ENCODE data around the gene MLLT1. TPM values are rescaled to one million over a fixed set of nuclear protein-coding genes. Genes with fewer than 3 reads are reported as not detected.

Gene MLLT1
- total RNA-seq, 1 experiment from 2014 or later = 60.0 TPM

DNA sequence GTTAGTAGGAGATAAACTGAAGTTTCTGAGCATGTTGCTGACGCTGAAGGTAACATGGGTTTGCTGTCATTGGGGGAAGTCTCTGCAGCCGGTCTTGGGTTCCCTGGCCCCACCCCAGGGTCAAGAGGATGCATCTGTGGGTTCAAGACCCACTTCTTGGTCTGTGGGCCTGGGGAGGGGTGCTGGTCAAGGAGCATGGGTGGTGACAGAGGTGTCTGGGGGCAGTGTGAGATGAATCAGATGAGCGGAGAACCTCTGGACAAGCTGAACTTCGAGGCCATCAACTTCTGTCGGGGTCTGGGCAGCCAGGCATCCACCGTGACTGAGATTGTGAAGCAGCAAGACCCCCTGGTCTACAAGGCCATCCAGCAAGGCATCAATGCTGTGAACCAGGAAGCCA lies 92.4 kb downstream of the MLLT1 start:
- POLR2A ChIA-PET = no interaction called here

DNA sequence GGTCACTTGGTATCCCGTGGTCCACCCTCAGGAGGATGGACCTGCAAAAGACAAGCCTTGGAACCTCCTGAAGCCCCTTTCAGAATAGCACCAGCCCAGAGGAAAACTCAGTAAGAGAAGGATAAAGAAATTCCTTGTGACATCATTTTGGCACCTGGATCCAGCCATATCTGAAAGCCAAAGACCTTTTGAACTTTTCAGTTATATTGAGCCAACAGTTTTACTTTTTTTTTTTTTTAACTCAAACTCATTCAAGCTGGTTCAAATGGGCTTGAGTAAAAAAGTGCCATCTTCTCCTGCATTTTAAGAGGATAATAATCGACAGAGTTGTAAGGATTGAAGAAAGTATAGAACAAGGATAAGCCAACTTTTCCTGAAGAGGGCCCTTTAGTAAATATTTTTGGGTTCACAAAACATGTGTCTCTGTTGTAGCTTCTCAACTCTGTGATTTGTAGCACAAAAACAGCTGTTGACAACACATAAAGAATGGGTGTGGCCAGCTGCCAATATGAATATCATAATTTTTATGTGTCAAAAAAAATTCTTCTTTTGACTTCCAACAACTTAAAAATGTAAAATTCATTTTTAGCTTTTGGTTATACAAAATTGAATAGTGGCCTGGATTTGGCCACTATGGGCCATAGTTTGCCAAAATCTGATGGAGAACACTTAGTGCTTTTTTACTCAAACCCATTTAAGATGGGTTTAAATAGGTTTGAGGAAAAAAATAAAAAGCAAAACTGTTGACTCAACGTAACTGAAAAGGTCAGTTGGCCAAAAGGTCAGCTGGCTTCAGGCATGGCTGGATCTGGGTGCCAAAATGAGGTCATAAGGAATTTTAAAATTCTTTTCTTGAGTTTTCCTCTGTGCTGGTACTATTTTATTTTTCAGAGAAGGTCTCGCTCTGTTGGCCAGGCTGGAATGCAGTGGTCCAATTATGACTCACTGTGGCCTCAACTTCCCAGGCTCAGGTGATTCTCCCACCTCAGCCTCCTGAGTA lies 93.6 kb downstream of the MLLT1 start:
- no peak for DNase-seq
- H3K9me3 Mint-ChIP-seq (ENCODE audit: unreplicated experiment) = peaks cover 19% of the 10 kb centered on the region
- CTCF ChIA-PET = interaction anchor here (1.6 kb wide), 1 partner anchor 60 kb away, joined by 4 read pairs; no protein-coding TSS in a partner anchor
- TF ChIP-seq, protein P1, sequence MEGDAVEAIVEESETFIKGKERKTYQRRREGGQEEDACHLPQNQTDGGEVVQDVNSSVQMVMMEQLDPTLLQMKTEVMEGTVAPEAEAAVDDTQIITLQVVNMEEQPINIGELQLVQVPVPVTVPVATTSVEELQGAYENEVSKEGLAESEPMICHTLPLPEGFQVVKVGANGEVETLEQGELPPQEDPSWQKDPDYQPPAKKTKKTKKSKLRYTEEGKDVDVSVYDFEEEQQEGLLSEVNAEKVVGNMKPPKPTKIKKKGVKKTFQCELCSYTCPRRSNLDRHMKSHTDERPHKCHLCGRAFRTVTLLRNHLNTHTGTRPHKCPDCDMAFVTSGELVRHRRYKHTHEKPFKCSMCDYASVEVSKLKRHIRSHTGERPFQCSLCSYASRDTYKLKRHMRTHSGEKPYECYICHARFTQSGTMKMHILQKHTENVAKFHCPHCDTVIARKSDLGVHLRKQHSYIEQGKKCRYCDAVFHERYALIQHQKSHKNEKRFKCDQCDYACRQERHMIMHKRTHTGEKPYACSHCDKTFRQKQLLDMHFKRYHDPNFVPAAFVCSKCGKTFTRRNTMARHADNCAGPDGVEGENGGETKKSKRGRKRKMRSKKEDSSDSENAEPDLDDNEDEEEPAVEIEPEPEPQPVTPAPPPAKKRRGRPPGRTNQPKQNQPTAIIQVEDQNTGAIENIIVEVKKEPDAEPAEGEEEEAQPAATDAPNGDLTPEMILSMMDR (IDR thresholded peaks at IDR 0.05; ENCODE audit: insufficient read depth in 1 of 2, low read depth in 1 of 2, low read length in 1 of 2, severe bottlenecking in 1 of 2, unreplicated experiment in 1 of 2) = no peak
- Histone ChIP-seq H3K9me3 (no peaks in the 10 kb centered on the region), H3K36me3 (ENCODE audit: control insufficient read depth, insufficient read depth, low read length) (no peaks in the 10 kb centered on the region), H3K4me1 (no peaks in the 10 kb centered on the region), H3K4me3 (ENCODE audit: low read depth, low read length) (no peak overlapping the region), H3K27me3 (replicated peaks; ENCODE audit: control insufficient read depth, insufficient read depth, low read length) (no peaks in the 10 kb centered on the region)
- peaks cover 9% of the 10 kb centered on the region for H3K36me3 Mint-ChIP-seq (ENCODE audit: insufficient read depth, unreplicated experiment)
- H3K4me3 Mint-ChIP-seq (ENCODE audit: unreplicated experiment) = no peak overlapping the region
- POLR2A ChIA-PET = no interaction called here
- no peaks in the 10 kb centered on the region for H3K4me1 Mint-ChIP-seq (ENCODE audit: low read depth, unreplicated experiment)
- peaks cover 6% of the 10 kb centered on the region for H3K27me3 Mint-ChIP-seq (ENCODE audit: insufficient read depth, unreplicated experiment)
- intact Hi-C loops (cut with micrococcal nuclease; ENCODE audit: unreplicated experiment) = no loop called here
- no TSS peak for BruUV-seq (replicated peaks)
- H3K27ac Mint-ChIP-seq (ENCODE audit: unreplicated experiment) = no peak overlapping the region

More for the DNA sequence above, 92.4 kb downstream of the MLLT1 start:
- no peaks in the 10 kb centered on the region for H3K36me3 ChIP-seq (ENCODE audit: control insufficient read depth, insufficient read depth, low read length)
- BruUV-seq (replicated peaks) = no TSS peak
- CTCF ChIA-PET = no interaction called here
- Mint-ChIP-seq H3K27me3 (ENCODE audit: insufficient read depth, unreplicated experiment) (peaks cover 6% of the 10 kb centered on the region), H3K27ac (ENCODE audit: unreplicated experiment) (no peak overlapping the region), H3K4me1 (ENCODE audit: low read depth, unreplicated experiment) (no peaks in the 10 kb centered on the region), H3K9me3 (ENCODE audit: unreplicated experiment) (peaks cover 19% of the 10 kb centered on the region), H3K36me3 (ENCODE audit: insufficient read depth, unreplicated experiment) (peaks cover 12% of the 10 kb centered on the region), H3K4me3 (ENCODE audit: unreplicated experiment) (no peak overlapping the region)
- no peaks in the 10 kb centered on the region for H3K4me1 ChIP-seq
- DNase-seq = no peak
- H3K9me3 ChIP-seq = no peaks in the 10 kb centered on the region
- TF ChIP-seq, protein P1 (IDR thresholded peaks at IDR 0.05; ENCODE audit: insufficient read depth in 1 of 2, low read depth in 1 of 2, low read length in 1 of 2, severe bottlenecking in 1 of 2, unreplicated experiment in 1 of 2) = no peak
- intact Hi-C loops (cut with micrococcal nuclease; ENCODE audit: unreplicated experiment) = no loop called here
- no peak overlapping the region for H3K4me3 ChIP-seq (ENCODE audit: low read depth, low read length)
- no peaks in the 10 kb centered on the region for H3K27me3 ChIP-seq (replicated peaks; ENCODE audit: control insufficient read depth, insufficient read depth, low read length)

DNA sequence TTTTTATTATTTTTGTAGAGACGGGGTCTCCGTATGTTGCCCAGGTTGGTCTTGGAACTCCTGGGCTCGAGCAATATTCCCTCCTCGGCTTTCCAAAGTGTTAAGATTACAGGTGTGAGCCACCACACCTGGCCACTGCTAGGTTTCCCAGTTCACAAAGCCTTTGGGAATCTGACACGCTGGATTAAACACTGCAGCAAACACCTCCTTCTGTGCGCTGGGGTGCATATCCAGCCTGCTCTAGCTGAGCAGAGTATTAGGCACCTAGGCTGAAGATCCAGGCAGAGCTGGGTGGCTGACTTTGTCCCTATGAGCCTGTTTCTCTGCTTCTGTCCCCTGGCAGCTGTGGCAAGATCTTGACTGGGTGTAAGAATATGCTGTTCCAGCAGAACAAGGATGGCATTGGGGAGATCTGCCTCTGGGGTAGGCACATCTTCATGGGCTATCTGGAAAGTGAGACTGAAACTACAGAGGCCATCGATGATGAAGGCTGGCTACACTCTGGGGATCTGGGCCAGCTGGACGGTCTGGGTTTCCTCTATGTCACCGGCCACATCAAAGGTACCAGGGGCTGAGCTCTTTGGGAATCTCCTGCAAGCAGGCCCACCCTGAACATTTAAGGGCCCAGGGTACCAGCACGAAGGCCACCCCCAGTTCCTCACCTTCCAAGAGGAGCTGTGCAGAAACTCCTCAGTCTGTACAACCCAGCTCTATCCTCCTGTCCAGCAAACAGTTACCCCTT lies 94.5 kb downstream of the MLLT1 start:
- CTCF ChIA-PET = interaction anchor here (0.7 to 1.6 kb wide), 2 partner anchors 14 to 59 kb away, joined by 4 read pairs; no protein-coding TSS in a partner anchor

More for the DNA sequence above, 94.5 kb downstream of the MLLT1 start:
- no peaks in the 10 kb centered on the region for H3K4me1 ChIP-seq
- Mint-ChIP-seq H3K27me3 (ENCODE audit: insufficient read depth, unreplicated experiment) (peaks cover 6% of the 10 kb centered on the region), H3K4me3 (ENCODE audit: unreplicated experiment) (no peak overlapping the region), H3K9me3 (ENCODE audit: unreplicated experiment) (peaks cover 19% of the 10 kb centered on the region), H3K27ac (ENCODE audit: unreplicated experiment) (no peak overlapping the region), H3K36me3 (ENCODE audit: insufficient read depth, unreplicated experiment) (peaks cover 5% of the 10 kb centered on the region), H3K4me1 (ENCODE audit: low read depth, unreplicated experiment) (no peaks in the 10 kb centered on the region)
- intact Hi-C loops (cut with micrococcal nuclease; ENCODE audit: unreplicated experiment) = no loop called here
- no peaks in the 10 kb centered on the region for H3K27me3 ChIP-seq (replicated peaks; ENCODE audit: control insufficient read depth, insufficient read depth, low read length)
- POLR2A ChIA-PET = no interaction called here
- TF ChIP-seq, protein P1 (IDR thresholded peaks at IDR 0.05; ENCODE audit: insufficient read depth in 1 of 2, low read depth in 1 of 2, low read length in 1 of 2, severe bottlenecking in 1 of 2, unreplicated experiment in 1 of 2) = no peak
- no peak overlapping the region for H3K4me3 ChIP-seq (ENCODE audit: low read depth, low read length)
- no peaks in the 10 kb centered on the region for H3K36me3 ChIP-seq (ENCODE audit: control insufficient read depth, insufficient read depth, low read length)
- H3K9me3 ChIP-seq = no peaks in the 10 kb centered on the region
- DNase-seq = no peak
- no TSS peak for BruUV-seq (replicated peaks)

Measured in Caco-2 (cell line).